ENCODE measurements around the gene PCIF1.

DNA sequence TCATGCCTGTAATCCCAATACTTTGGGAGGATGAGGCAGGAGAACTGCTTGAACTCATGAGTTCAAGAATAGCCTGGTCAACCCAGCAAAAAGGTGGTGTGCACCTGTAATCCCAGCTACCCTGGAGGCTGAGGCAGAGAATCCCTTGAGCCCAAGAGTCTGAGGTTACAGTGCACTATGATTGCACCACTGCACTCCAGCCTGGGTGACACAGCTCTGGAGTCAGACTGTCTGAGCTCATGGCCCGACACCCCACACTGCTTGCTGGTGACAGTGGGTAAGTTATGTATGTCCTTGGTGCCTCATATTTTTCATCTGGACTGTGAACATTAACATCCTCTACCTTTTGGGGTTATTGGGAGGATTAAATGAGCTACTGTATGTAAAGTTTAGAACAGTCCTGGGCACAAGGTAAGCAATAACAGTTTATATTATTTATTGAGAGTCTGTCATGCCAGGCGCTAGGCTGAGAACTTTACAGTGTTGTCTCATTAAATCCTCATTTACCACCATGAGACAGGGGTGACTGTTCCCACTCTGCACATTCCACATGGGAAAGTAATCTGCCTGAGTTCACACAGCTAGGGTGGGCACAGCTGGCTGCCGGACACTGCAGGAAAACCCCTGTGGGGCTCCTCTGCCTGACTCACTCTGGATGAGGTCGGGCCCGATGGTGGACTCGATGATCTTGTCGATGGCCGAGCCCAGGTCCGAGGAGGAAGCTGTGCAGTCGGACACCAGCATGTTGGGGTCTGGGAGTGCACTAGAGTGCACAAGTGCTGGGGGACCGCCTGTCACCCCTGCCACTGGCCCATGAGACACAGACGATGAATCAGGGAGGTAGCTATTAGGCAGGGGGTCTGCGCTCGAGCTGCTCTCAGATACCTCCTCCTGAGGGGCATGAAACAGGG, 34.6 kb downstream of the PCIF1 start:
- TF ChIP-seq, protein P1, sequence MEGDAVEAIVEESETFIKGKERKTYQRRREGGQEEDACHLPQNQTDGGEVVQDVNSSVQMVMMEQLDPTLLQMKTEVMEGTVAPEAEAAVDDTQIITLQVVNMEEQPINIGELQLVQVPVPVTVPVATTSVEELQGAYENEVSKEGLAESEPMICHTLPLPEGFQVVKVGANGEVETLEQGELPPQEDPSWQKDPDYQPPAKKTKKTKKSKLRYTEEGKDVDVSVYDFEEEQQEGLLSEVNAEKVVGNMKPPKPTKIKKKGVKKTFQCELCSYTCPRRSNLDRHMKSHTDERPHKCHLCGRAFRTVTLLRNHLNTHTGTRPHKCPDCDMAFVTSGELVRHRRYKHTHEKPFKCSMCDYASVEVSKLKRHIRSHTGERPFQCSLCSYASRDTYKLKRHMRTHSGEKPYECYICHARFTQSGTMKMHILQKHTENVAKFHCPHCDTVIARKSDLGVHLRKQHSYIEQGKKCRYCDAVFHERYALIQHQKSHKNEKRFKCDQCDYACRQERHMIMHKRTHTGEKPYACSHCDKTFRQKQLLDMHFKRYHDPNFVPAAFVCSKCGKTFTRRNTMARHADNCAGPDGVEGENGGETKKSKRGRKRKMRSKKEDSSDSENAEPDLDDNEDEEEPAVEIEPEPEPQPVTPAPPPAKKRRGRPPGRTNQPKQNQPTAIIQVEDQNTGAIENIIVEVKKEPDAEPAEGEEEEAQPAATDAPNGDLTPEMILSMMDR (IDR thresholded peaks at IDR 0.05), result no peak
- no peak for TF ChIP-seq POLR2A (IDR thresholded peaks at IDR 0.05)

All from tibial nerve (tissue), 3 donors.